Motor neuron (in vitro differentiated cells): ENCODE data around the gene CROCC. TPM values are rescaled to one million over a fixed set of nuclear protein-coding genes. Genes with fewer than 3 reads are reported as not detected.
"Not testable (repeated sequence)": the region's sequence is repeated elsewhere in the genome, so short reads cannot be mapped to it uniquely, and the experiment has no call there.

Experiments
- ATAC-seq, 8 experiments: fragments of 200-7000 bp; cut with Tn5 transposase; replicated peaks in 6 of 8; 2 replicates each; pipeline ENCODE4 v1.8.0; 2021; ENCODE audit warnings: mild to moderate bottlenecking in 8 of 8, moderate library complexity in 8 of 8
- H3K27ac ChIP-seq, 2 donors: fragments of 250-450 bp; sonication (Bioruptor Pico); 2 replicates each; pipeline ENCODE4 v1.9.0; 2021; ENCODE audit warnings: antibody characterized with exemption in 2 of 2, mild to moderate bottlenecking in 2 of 2, moderate library complexity in 1 of 2
- H3K4me1 ChIP-seq, 2 donors: fragments of 250-450 bp; sonication (Bioruptor Pico); replicated peaks in 1 of 2; 2 replicates each; pipeline ENCODE4 v1.6.1; 2021; ENCODE audit warnings: antibody characterized with exemption in 2 of 2, mild to moderate bottlenecking in 2 of 2, moderate library complexity in 1 of 2
- H3K4me3 ChIP-seq, 5 donors: fragments of 250-450 bp; sonication (Bioruptor Pico); 2 replicates each; pipeline ENCODE4 v1.9.0; 2021; ENCODE audit warnings: antibody characterized with exemption in 5 of 5, mild to moderate bottlenecking in 5 of 5, moderate library complexity in 4 of 5
- WGBS, 10 experiments: fragments of 450-650 bp; shearing (Covaris generic); methylation state at CpG; one replicate each; pipeline ENCODE4 v1.0.0; 2022; 5-methylcytosine and 5-hydroxymethylcytosine counted together
- in situ Hi-C, 9 experiments: fragments of 400-800 bp; cut with MboI; loops; one replicate each; pipeline ENCODE4 v1.15.0; 2021; ENCODE audit warnings: low sequenced_read_pairs in 9 of 9, low pct_unique_long_range_greater_than_20kb in 2 of 9; ENCODE audit not compliant: unreplicated experiment in 9 of 9
- total RNA-seq, 8 experiments: library from RNA; unstranded; fragments of 300-600 nt; gene quantifications; 2 replicates each; pipeline versions ENCODE4 v1.2.3 to v1.2.4, GENCODE V29; 2022

Gene CROCC
- 10 to 100 TPM; 10.3 to 30.4 (median 15.6) TPM for total RNA-seq

GRCh38 chr1:16921391-16922185, at the start of gene CROCC:
Gene CROCC (plus strand): TSS chr1:16921931. CDS start chr1:16922019, 88 bp downstream.
- Histone ChIP-seq H3K4me1 (peaks cover 20 to 36% of the 10 kb centered on the region in 2 donors), H3K4me3 (peak within 1 kb of the TSS; percentile 13 to 30 (median 17)), H3K27ac (peak within 1 kb of the TSS in 1 of 2 donors; percentile 5)
- 0 to 50% (median 29%) methylated on average over 1 to 12 of the region's 17 CpGs; no CpG with 5 or more reads in 1 of the 10 experiments for WGBS, 10 experiments
- in situ Hi-C loops = no loop called here
- ATAC-seq = peak; percentile 24 to 82 (median 76)

GRCh38 chr1:16872152-16873075, 49.3 kb upstream of the CROCC start:
- in situ Hi-C loops, H3K4me1 ChIP-seq: not testable (repeated sequence)
- H3K4me3 ChIP-seq = peak overlapping the region in 1 of 5 donors; percentile 47
- peak; percentile 89 to 97 (median 94) for ATAC-seq
- WGBS, 10 experiments = 18 to 45% (median 32%) methylated on average over 4 to 17 of the region's 66 CpGs; no CpG with 5 or more reads in 7 of the 10 experiments
- H3K27ac ChIP-seq = peak overlapping the region in 1 of 2 donors; percentile 88

GRCh38 chr1:16873076-16873879, 48.5 kb upstream of the CROCC start:
- in situ Hi-C loops = not testable (repeated sequence)

GRCh38 chr1:16874968-16875765, 46.6 kb upstream of the CROCC start:
- in situ Hi-C loops, H3K4me1 ChIP-seq, H3K27ac ChIP-seq, ATAC-seq, H3K4me3 ChIP-seq: not testable (repeated sequence)
- WGBS, 10 experiments = 8 to 90% (median 75%) methylated on average over 3 to 8 of the region's 35 CpGs; no CpG with 5 or more reads in 4 of the 10 experiments

More at GRCh38 chr1:16873076-16873879, 48.5 kb upstream of the CROCC start:
- Histone ChIP-seq H3K27ac (peak overlapping the region in 1 of 2 donors; percentile 88), H3K4me3 (peak overlapping the region in 2 of 5 donors; percentile 19 to 47)
- WGBS, 10 experiments = 42 to 81% (median 70%) methylated on average over 1 to 5 of the region's 52 CpGs
- ATAC-seq, H3K4me1 ChIP-seq: not testable (repeated sequence)

- 38 to 100% (median 100%) methylated on average over 1 of the region's 1 CpG; no CpG with 5 or more reads in 4 of the 10 experiments for WGBS, 10 experiments
- H3K4me3 ChIP-seq, ATAC-seq, H3K27ac ChIP-seq, in situ Hi-C loops, H3K4me1 ChIP-seq: not testable (repeated sequence)
These were observed 40.0 kb upstream of the CROCC start for GRCh38 chr1:16881742-16882141.

- no peak overlapping the region for H3K4me3 ChIP-seq
- ATAC-seq = peak in 1 of 8 experiments; percentile 32
- WGBS, 10 experiments = 23 to 62% (median 45%) methylated on average over 2 to 4 of the region's 4 CpGs; no CpG with 5 or more reads in 1 of the 10 experiments
- in situ Hi-C loops = no loop called here
- H3K4me1 ChIP-seq = peaks cover 2 to 9% of the 10 kb centered on the region in 2 donors
- peak overlapping the region in 1 of 2 donors; percentile 5 for H3K27ac ChIP-seq
These were observed 38.7 kb upstream of the CROCC start for GRCh38 chr1:16882986-16883385.

- H3K4me3 ChIP-seq, in situ Hi-C loops, H3K27ac ChIP-seq, ATAC-seq: not testable (repeated sequence)
- 50 to 92% (median 76%) methylated on average over 1 to 5 of the region's 5 CpGs for WGBS, 10 experiments
- peaks cover 2 to 16% of the 10 kb centered on the region in 2 donors for H3K4me1 ChIP-seq
These were observed 37.2 kb upstream of the CROCC start for GRCh38 chr1:16884487-16884886.

GRCh38 chr1:16886860-16887605, 34.7 kb upstream of the CROCC start:
- Histone ChIP-seq H3K4me3 (no peak overlapping the region), H3K4me1 (peaks cover 2 to 16% of the 10 kb centered on the region in 2 donors), H3K27ac (no peak overlapping the region)
- in situ Hi-C loops = no loop called here
- ATAC-seq = no peak
- WGBS, 10 experiments = 75 to 95% (median 88%) methylated on average over 4 to 20 of the region's 20 CpGs

GRCh38 chr1:16888860-16889816, 32.6 kb upstream of the CROCC start:
- in situ Hi-C loops = no loop called here
- peak; percentile 41 to 98 (median 68) for ATAC-seq
- Histone ChIP-seq H3K4me1 (peaks cover 0 to 7% of the 10 kb centered on the region in 2 donors), H3K4me3 (peak overlapping the region in 1 of 5 donors; percentile 29), H3K27ac (peak overlapping the region in 1 of 2 donors; percentile 48)
- 0 to 49% (median 30%) methylated on average over 1 to 57 of the region's 63 CpGs; no CpG with 5 or more reads in 1 of the 10 experiments for WGBS, 10 experiments

GRCh38 chr1:16890539-16891021, 31.2 kb upstream of the CROCC start:
- H3K27ac ChIP-seq, in situ Hi-C loops, H3K4me3 ChIP-seq, H3K4me1 ChIP-seq, ATAC-seq: not testable (repeated sequence)
- 47 to 93% (median 84%) methylated on average over 3 to 5 of the region's 5 CpGs; no CpG with 5 or more reads in 2 of the 10 experiments for WGBS, 10 experiments
